T-helper 1 cell treated with Interleukin-12 subunit alpha and Interleukin-12 subunit beta and Interleukin-4 antibody, amounts not matched to agents 30 ng/mL and 1 ng/mL, for 36 hours (primary cell): ENCODE data around the gene LSAMP. TPM values are rescaled to one million over a fixed set of nuclear protein-coding genes. Genes with fewer than 3 reads are reported as not detected.

Experiments
- intact Hi-C: fragments of 100-400 bp; cut with micrococcal nuclease; formaldehyde crosslinking; loops from one replicate; pipeline ENCODE4 v1.15.1; 2024
- total RNA-seq: library from RNA; stranded (reverse); gene quantifications from 2 replicates; pipeline ENCODE4 v1.2.3, GENCODE V29; 2022

Gene LSAMP
- total RNA-seq, 1 donor from 2014 or later = not detected

- intact Hi-C loops = no loop called here
Measured at GRCh38 chr3:116166121-116166520, 279.2 kb downstream of the LSAMP start.

GRCh38 chr3:116165641-116166040 lies 279.6 kb downstream of the LSAMP start:
- intact Hi-C loops = no loop called here

- intact Hi-C loops = no loop called here
Measured at GRCh38 chr3:116165135-116165534, 280.2 kb downstream of the LSAMP start.

GRCh38 chr3:116164039-116164438 lies 281.2 kb downstream of the LSAMP start:
- intact Hi-C loops = no loop called here

GRCh38 chr3:116161575-116162525 lies 283.4 kb downstream of the LSAMP start:
- intact Hi-C loops = no loop called here

- intact Hi-C loops = no loop called here
Measured at GRCh38 chr3:116160594-116160993, 284.7 kb downstream of the LSAMP start.

- intact Hi-C loops = no loop called here
Measured at GRCh38 chr3:116155841-116156240, 289.4 kb downstream of the LSAMP start.

- intact Hi-C loops = no loop called here
Measured at GRCh38 chr3:116154389-116154788, 290.9 kb downstream of the LSAMP start.

- intact Hi-C loops = no loop called here
Measured at GRCh38 chr3:116153174-116153573, 292.1 kb downstream of the LSAMP start.

GRCh38 chr3:116150655-116151167 lies 294.6 kb downstream of the LSAMP start:
- intact Hi-C loops = no loop called here

GRCh38 chr3:116148881-116149851 lies 296.1 kb downstream of the LSAMP start:
- intact Hi-C loops = no loop called here

- intact Hi-C loops = no loop called here
Measured at GRCh38 chr3:116145613-116146012, 299.7 kb downstream of the LSAMP start.

- intact Hi-C loops = no loop called here
Measured at GRCh38 chr3:116141724-116142123, 303.6 kb downstream of the LSAMP start.

GRCh38 chr3:116140100-116140689 lies 305.1 kb downstream of the LSAMP start:
- intact Hi-C loops = loop anchor here (1.0 kb wide), 1 partner anchor 618 kb away; no protein-coding TSS in a partner anchor

- intact Hi-C loops = loop anchor here (1.0 kb wide), 1 partner anchor 619 kb away; no protein-coding TSS in a partner anchor
Measured at GRCh38 chr3:116139641-116140040, 305.6 kb downstream of the LSAMP start.

GRCh38 chr3:116135457-116136085 lies 309.7 kb downstream of the LSAMP start:
- intact Hi-C loops = no loop called here

GRCh38 chr3:116129187-116129946 lies 315.9 kb downstream of the LSAMP start:
- intact Hi-C loops = no loop called here

- intact Hi-C loops = no loop called here
Measured at GRCh38 chr3:116127464-116127863, 317.8 kb downstream of the LSAMP start.

- intact Hi-C loops = no loop called here
Measured at GRCh38 chr3:116124166-116124565, 321.1 kb downstream of the LSAMP start.
